ENCODE data around the gene PRKX. TPM values are rescaled to one million over a fixed set of nuclear protein-coding genes. Genes with fewer than 3 reads are reported as not detected.
A peak's percentile ranks its signal among the peaks of the same experiment; 100 is the strongest.

PRKX gene
- total RNA-seq: 10 to 100 TPM; 10.0 to 43.7 (median 19.6) TPM

DNA sequence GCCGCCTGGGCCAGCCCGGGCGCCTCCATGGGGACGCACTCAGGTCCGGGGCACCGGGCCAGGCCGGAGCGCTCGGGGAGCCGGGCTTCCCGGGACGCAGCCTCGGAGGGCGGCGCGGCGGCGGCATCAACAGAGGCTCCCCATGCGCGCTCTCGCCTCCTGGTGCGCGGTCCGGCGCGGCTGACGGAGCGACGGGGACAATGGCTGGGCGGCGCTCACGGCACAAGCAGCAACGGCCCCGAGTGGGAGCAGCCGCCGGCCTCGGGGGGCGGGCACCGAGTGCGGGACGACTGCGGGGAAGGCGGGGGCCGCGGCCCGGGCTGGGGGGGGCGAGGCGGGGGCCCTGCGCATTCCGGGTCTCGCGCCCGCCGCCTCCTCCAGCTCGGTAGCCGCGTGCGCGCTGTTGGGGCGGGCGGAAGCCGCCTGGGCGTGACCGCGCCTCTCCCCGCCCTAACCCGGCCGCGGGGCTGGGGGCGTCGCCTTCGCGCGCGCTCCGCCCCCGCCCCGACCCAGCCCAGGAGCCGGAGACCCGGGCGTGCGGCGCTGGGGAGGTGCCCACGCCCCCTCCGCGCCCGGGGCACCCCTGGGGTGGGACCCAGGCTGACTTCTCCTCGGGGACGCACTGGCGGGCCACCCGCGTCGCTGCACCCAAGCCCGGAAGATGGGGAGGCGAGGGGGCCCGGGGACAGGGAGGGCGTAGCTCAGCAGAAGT, at the start of gene PRKX:
TSS of gene PRKX (minus strand) at position 425 of the 712 bp plus-strand sequence. CDS start at position 29, 396 bp downstream.
- TF ChIP-seq EP300 (IDR thresholded peaks at IDR 0.05) (no peak), POLR2AphosphoS5 (IDR thresholded peaks at IDR 0.05) (peak in 1 of 2 donors; percentile 20), POLR2A (IDR thresholded peaks at IDR 0.05) (peak in 1 of 4 donors; percentile 52)
- peak; percentile 71 to 96 for ATAC-seq (ENCODE audit: low FRiP score in 2 of 2)
- Histone ChIP-seq H3K27ac (peak within 1 kb of the TSS; percentile 77 to 90 (median 86)), H3K4me3 (peak within 1 kb of the TSS; percentile 64 to 84 (median 72)), H3K27me3 (peaks cover 0 to 4% (median 0%) of the 10 kb centered on the region in 4 donors), H3K9me3 (no peaks in the 10 kb centered on the region), H3K4me1 (peaks cover 0 to 40% (median 3%) of the 10 kb centered on the region in 4 donors), H3K36me3 (no peaks in the 10 kb centered on the region)
- WGBS, 2 donors: 0% methylated on average over 27 of the region's 97 CpGs; no CpG with 5 or more reads in 1 of the 2 donors
- peak; percentile 47 to 93 for DNase-seq

DNA sequence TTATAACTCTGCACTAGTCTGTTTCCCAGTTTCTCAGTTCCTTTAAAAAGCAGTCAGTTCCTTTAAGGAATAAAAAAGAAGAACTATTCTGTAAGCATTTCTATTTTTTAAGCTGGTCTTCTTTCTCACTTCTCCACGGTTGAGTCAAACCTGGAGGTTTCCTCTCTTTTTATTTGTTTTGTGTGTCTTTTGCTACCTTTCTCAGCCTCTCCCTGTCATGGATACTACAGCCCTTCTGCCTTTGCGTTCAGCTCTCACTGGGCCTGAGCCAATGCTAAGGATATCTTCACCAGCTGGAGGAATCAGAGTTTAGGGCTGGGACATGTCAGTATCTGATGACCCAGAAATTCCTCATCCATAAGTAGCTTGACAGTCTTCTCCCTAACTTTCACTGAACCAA, 49.7 kb upstream of the PRKX start:
- Histone ChIP-seq H3K4me1 (no peaks in the 10 kb centered on the region), H3K4me3 (no peak overlapping the region), H3K9me3 (no peaks in the 10 kb centered on the region), H3K27me3 (no peaks in the 10 kb centered on the region), H3K27ac (no peak overlapping the region), H3K36me3 (no peaks in the 10 kb centered on the region)
- DNase-seq (no peak), ATAC-seq (ENCODE audit: low FRiP score in 2 of 2) (no peak)
- no peak for TF ChIP-seq POLR2A (IDR thresholded peaks at IDR 0.05)
- no peak for TF ChIP-seq POLR2AphosphoS5 (IDR thresholded peaks at IDR 0.05)
- TF ChIP-seq, protein P1, sequence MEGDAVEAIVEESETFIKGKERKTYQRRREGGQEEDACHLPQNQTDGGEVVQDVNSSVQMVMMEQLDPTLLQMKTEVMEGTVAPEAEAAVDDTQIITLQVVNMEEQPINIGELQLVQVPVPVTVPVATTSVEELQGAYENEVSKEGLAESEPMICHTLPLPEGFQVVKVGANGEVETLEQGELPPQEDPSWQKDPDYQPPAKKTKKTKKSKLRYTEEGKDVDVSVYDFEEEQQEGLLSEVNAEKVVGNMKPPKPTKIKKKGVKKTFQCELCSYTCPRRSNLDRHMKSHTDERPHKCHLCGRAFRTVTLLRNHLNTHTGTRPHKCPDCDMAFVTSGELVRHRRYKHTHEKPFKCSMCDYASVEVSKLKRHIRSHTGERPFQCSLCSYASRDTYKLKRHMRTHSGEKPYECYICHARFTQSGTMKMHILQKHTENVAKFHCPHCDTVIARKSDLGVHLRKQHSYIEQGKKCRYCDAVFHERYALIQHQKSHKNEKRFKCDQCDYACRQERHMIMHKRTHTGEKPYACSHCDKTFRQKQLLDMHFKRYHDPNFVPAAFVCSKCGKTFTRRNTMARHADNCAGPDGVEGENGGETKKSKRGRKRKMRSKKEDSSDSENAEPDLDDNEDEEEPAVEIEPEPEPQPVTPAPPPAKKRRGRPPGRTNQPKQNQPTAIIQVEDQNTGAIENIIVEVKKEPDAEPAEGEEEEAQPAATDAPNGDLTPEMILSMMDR (IDR thresholded peaks at IDR 0.05): no peak
- TF ChIP-seq EP300 (IDR thresholded peaks at IDR 0.05): no peak
- WGBS, 2 donors: 56 to 60% methylated on average over 2 of the region's 2 CpGs

DNA sequence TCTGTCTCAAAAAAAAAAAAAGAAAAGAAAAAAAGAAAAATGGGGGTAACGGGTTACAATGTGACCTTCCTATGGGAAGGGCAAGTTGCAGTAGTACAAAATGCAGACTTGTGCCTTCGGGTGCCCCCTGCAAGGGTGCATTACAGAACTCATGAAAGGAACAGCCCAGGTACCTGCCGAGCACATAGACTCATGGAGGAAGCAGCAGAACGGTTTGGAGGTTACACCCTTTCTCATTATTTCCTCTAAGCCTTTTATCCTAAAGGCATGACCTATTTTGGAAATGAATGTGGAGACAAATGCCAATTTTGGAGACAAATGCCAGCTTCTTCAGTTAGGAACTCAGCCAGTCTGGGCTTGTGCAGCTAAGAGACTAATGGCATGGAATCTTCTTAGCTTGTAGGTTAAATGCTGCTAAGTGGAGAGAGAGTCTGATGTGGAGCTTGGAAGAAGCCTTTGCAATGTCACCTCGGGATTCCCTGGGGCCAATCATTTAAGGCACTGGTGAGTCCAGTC, 44.1 kb upstream of the PRKX start:
- no peak for DNase-seq
- Histone ChIP-seq H3K9me3 (no peaks in the 10 kb centered on the region), H3K36me3 (no peaks in the 10 kb centered on the region), H3K27me3 (no peaks in the 10 kb centered on the region), H3K4me3 (no peak overlapping the region), H3K4me1 (no peaks in the 10 kb centered on the region), H3K27ac (no peak overlapping the region)
- TF ChIP-seq POLR2AphosphoS5 (IDR thresholded peaks at IDR 0.05) (no peak), EP300 (IDR thresholded peaks at IDR 0.05) (no peak), POLR2A (IDR thresholded peaks at IDR 0.05) (no peak)
- TF ChIP-seq, protein P1 (IDR thresholded peaks at IDR 0.05): no peak
- no peak for ATAC-seq (ENCODE audit: low FRiP score in 2 of 2)
- 68 to 78% methylated on average over 4 to 5 of the region's 5 CpGs for WGBS, 2 donors

DNA sequence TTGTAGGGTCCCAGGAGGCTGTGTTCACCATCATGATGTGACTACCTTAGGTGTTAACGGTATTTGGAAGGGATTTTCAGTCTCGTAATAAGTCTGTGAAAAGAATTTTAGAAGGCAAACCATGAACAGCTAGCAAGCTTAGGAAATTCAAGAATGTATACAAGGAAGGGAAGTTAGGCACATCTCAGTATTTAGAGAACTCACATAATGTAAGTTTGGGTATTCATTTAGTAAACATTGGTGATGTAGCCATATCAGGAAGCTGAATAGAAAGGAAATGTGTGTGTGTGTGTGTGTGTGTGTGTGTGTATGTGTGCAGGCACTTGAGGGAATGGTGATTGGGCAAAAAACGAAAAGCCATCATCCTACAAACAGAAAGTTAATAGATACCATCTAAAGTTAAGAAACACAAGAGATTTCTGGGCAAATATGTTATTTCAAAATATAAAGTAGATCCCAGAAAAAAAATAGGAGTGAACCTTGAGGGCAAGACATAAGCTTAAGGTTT, 34.7 kb upstream of the PRKX start:
- H3K4me1 ChIP-seq: no peaks in the 10 kb centered on the region

More for the DNA sequence above, 34.7 kb upstream of the PRKX start:
- Histone ChIP-seq H3K27me3 (no peaks in the 10 kb centered on the region), H3K9me3 (no peaks in the 10 kb centered on the region), H3K4me3 (no peak overlapping the region), H3K27ac (peak overlapping the region in 2 of 4 donors; percentile 32 to 64), H3K36me3 (no peaks in the 10 kb centered on the region)
- 34 to 39% methylated on average over 3 of the region's 3 CpGs for WGBS, 2 donors
- TF ChIP-seq POLR2AphosphoS5 (IDR thresholded peaks at IDR 0.05): no peak
- no peak for TF ChIP-seq POLR2A (IDR thresholded peaks at IDR 0.05)
- TF ChIP-seq, protein P1 (IDR thresholded peaks at IDR 0.05): no peak
- no peak for TF ChIP-seq EP300 (IDR thresholded peaks at IDR 0.05)
- DNase-seq: no peak
- no peak for ATAC-seq (ENCODE audit: low FRiP score in 2 of 2)

All from upper lobe of left lung (tissue), 6 donors.